ENCODE data around the gene MYL12A. TPM values are rescaled to one million over a fixed set of nuclear protein-coding genes. Genes with fewer than 3 reads are reported as not detected.
"Not testable (repeated sequence)": the region's sequence is repeated elsewhere in the genome, so short reads cannot be mapped to it uniquely, and the experiment has no call there.

MYL12A gene
- total RNA-seq, 4 donors from 2014 or later = 281 to 361 (median 317) TPM

DNA sequence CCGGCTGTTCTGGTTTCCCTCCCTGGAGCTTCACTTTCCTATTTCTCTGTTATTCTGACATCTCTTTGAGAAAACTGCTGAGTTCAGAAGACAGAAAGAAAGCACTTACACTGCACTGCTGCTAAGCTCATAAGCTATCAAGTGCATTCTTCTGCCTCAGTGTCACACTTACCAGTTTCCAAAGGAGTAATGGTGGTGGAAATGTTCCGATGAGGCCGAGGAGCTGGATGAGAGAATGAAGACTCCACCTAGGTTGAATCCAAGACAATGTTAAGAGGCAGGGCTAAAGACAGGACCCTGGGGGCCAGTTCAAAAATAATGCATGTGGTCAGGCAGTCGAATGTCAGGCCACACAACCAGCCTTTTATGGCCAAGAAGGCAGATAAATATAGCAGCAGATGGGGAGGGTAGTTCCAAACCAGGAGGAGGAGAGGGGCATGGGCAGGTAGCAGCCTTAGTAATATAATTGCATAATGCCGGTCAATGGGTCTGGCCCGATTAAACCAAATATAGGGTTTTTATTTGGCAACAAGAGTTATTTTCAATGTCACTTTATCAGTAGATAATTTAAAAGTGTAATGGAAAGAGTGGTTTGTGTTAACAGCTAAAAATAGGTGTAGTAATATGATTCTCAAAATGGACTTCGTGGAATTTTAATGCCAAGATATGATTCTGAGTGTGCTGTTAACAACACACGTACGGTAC, 27.8 kb upstream of the MYL12A start, which contains the start of gene MYOM1:
Gene MYOM1 (minus strand): TSS at position 338 of the 705 bp plus-strand sequence. CDS start 4,745 bp downstream, outside the sequence.
- Histone ChIP-seq H3K27ac (peak within 1 kb of the TSS; percentile 19 to 83 (median 73)), H3K27me3 (no peaks in the 10 kb centered on the region), H3K9me3 (no peaks in the 10 kb centered on the region), H3K4me1 (peaks cover 0 to 12% (median 4%) of the 10 kb centered on the region in 3 donors), H3K36me3 (no peaks in the 10 kb centered on the region), H3K4me3 (peak within 1 kb of the TSS in 3 of 4 donors; percentile 23 to 51 (median 26))
- TF ChIP-seq CTCF (IDR thresholded peaks at IDR 0.05) = no peak
- no peak for TF ChIP-seq POLR2A (IDR thresholded peaks at IDR 0.05)
- intact Hi-C loops (cut with DNase I) = no loop called here
- WGBS, 2 donors = 69 to 78% methylated on average over 9 of the region's 9 CpGs
- DNase-seq = no peak

- intact Hi-C loops (cut with DNase I); H3K27me3 ChIP-seq; DNase-seq; H3K9me3 ChIP-seq; H3K36me3 ChIP-seq; H3K4me3 ChIP-seq: not testable (repeated sequence)
- peak overlapping the region in 1 of 4 donors; percentile 67 for H3K27ac ChIP-seq
- peaks cover 0 to 12% (median 4%) of the 10 kb centered on the region in 3 donors for H3K4me1 ChIP-seq
- WGBS, 2 donors = 79 to 86% methylated on average over 4 of the region's 4 CpGs
These were observed 26.7 kb upstream of the MYL12A start for GRCh38 chr18:3220868-3221267.

GRCh38 chr18:3221496-3221895, 26.1 kb upstream of the MYL12A start:
- Histone ChIP-seq H3K9me3 (no peaks in the 10 kb centered on the region), H3K27ac (no peak overlapping the region), H3K36me3 (no peaks in the 10 kb centered on the region), H3K27me3 (no peaks in the 10 kb centered on the region), H3K4me3 (no peak overlapping the region), H3K4me1 (peaks cover 0 to 12% (median 4%) of the 10 kb centered on the region in 3 donors)
- intact Hi-C loops (cut with DNase I) = no loop called here
- DNase-seq = no peak
- TF ChIP-seq CTCF (IDR thresholded peaks at IDR 0.05) (no peak), POLR2A (IDR thresholded peaks at IDR 0.05) (no peak)
- WGBS, 2 donors = 81 to 86% methylated on average over 6 of the region's 6 CpGs

DNA sequence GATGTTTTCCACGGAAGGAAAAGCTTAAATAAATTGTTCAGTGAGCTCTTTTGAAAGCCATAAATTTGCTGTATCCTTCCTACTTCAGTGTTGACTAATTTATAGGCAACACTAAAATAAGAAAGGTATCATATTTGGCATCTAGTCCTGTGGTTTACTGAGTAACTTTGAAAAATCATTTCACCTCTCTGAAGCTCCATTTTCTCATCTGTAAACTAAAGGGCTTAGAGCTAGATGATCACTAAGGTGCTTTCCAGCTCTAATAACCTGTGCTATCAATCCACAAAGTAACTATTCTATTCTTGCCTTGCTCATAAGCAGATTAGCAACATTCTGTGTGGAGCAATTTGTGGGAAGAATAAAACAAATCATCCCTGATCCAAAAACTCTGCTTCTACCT, 24.2 kb upstream of the MYL12A start:
- H3K27ac ChIP-seq = no peak overlapping the region
- H3K9me3 ChIP-seq = no peaks in the 10 kb centered on the region
- WGBS, 2 donors = 65 to 71% methylated on average over 1 of the region's 1 CpG
- no peaks in the 10 kb centered on the region for H3K36me3 ChIP-seq
- no peak for TF ChIP-seq CTCF (IDR thresholded peaks at IDR 0.05)
- no peak for TF ChIP-seq POLR2A (IDR thresholded peaks at IDR 0.05)
- H3K4me3 ChIP-seq = no peak overlapping the region
- no peaks in the 10 kb centered on the region for H3K27me3 ChIP-seq
- intact Hi-C loops (cut with DNase I) = no loop called here
- no peak for DNase-seq
- no peaks in the 10 kb centered on the region for H3K4me1 ChIP-seq

DNA sequence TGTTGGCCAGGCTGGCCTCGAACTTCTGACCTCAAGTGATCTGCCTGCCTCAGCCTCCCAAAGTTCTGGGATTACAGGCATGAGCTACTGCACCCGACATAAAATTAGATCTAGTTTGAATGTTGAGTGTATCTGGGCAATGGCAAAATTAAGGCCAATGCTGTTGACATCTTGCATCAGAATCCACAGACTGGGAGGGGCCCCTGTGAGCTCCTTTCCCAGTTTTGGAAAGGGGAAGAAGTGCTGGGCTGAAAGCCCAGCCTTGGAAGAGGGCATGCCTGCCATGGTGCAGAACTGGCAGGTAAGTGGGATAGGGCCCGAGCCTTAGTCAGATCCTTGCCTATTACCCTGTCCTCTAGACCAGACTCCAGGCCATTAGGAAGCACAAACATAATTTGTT, 23.4 kb upstream of the MYL12A start:
- WGBS, 2 donors = 83 to 87% methylated on average over 2 to 3 of the region's 3 CpGs
- no peaks in the 10 kb centered on the region for H3K4me1 ChIP-seq
- no peak overlapping the region for H3K4me3 ChIP-seq
- H3K9me3 ChIP-seq = no peaks in the 10 kb centered on the region
- H3K27me3 ChIP-seq = no peaks in the 10 kb centered on the region
- no peak for DNase-seq
- no peaks in the 10 kb centered on the region for H3K36me3 ChIP-seq
- TF ChIP-seq POLR2A (IDR thresholded peaks at IDR 0.05) (no peak), CTCF (IDR thresholded peaks at IDR 0.05) (no peak)
- H3K27ac ChIP-seq = no peak overlapping the region
- intact Hi-C loops (cut with DNase I) = no loop called here

All from esophagus squamous epithelium (tissue), 5 donors.